Brain microvascular endothelial cell (primary cell): ENCODE results near the gene CLDN14.
A peak's percentile ranks its signal among the peaks of the same experiment; 100 is the strongest.

Experiments
- DNase-seq: peaks from one replicate; pipeline ENCODE4 v3.0.0-alpha.2; 2020
- H3K27ac ChIP-seq: fragments of 250-450 bp; sonication (Bioruptor Pico); 2 replicates; pipeline ENCODE4 v1.5.1; 2020; ENCODE audit warnings: mild to moderate bottlenecking, moderate library complexity
- H3K27me3 ChIP-seq: fragments of 250-450 bp; sonication (Bioruptor Pico); replicated peaks from 2 replicates; pipeline ENCODE4 v1.5.1; 2020; ENCODE audit warnings: mild to moderate bottlenecking
- H3K36me3 ChIP-seq: fragments of 250-450 bp; sonication (Bioruptor Pico); replicated peaks from 2 replicates; pipeline ENCODE4 v1.5.1; 2020; ENCODE audit warnings: mild to moderate bottlenecking
- H3K4me3 ChIP-seq: 2 replicates; pipeline ENCODE4 v1.5.1; 2011; ENCODE audit warnings: low read depth, mild to moderate bottlenecking, control low read depth, low read length, moderate library complexity
- CTCF ChIP-seq: IDR thresholded peaks from 2 replicates; pipeline ENCODE4 v1.5.1; 2011; ENCODE audit warnings: low read depth, mild to moderate bottlenecking, moderate library complexity, low read length, control low read depth, inconsistent platforms; ENCODE audit errors: missing control alignments
- in situ Hi-C: cut with HindIII; loops from 2 replicates; pipeline ENCODE4 v1.10.0; 2017; ENCODE audit warnings: low sequenced_read_pairs, low pct_ligation_motif_present

The CLDN14 gene

GRCh38 chr21:36436829-36437744 lies 42.8 kb downstream of the CLDN14 start:
- Histone ChIP-seq H3K27me3 (no peaks in the 10 kb centered on the region), H3K4me3 (no peak overlapping the region), H3K27ac (peak overlapping the region; percentile 86), H3K36me3 (no peaks in the 10 kb centered on the region)
- DNase-seq, result no peak
- in situ Hi-C loops, result no loop called here
- TF ChIP-seq CTCF, result no peak

- Histone ChIP-seq H3K27me3 (no peaks in the 10 kb centered on the region), H3K27ac (no peak overlapping the region), H3K4me3 (no peak overlapping the region), H3K36me3 (no peaks in the 10 kb centered on the region)
- DNase-seq, result no peak
- TF ChIP-seq CTCF, result no peak
- in situ Hi-C loops, result no loop called here
Measured at GRCh38 chr21:36434144-36434543, 45.8 kb downstream of the CLDN14 start.

- H3K4me3 ChIP-seq, result no peak overlapping the region
- in situ Hi-C loops, result no loop called here
- H3K36me3 ChIP-seq, result no peaks in the 10 kb centered on the region
- H3K27me3 ChIP-seq, result no peaks in the 10 kb centered on the region
- TF ChIP-seq CTCF, result no peak
- DNase-seq, result no peak
- no peak overlapping the region for H3K27ac ChIP-seq
Measured at GRCh38 chr21:36433059-36433709, 46.7 kb downstream of the CLDN14 start.

- H3K4me3 ChIP-seq, result no peak overlapping the region
- H3K27me3 ChIP-seq, result no peaks in the 10 kb centered on the region
- H3K36me3 ChIP-seq, result no peaks in the 10 kb centered on the region
- in situ Hi-C loops, result no loop called here
- no peak for TF ChIP-seq CTCF
- peak overlapping the region; percentile 99 for H3K27ac ChIP-seq
- DNase-seq, result no peak
Measured at GRCh38 chr21:36431252-36431651, 48.7 kb downstream of the CLDN14 start.

GRCh38 chr21:36430841-36431240 lies 49.1 kb downstream of the CLDN14 start:
- Histone ChIP-seq H3K27me3 (no peaks in the 10 kb centered on the region), H3K27ac (peak overlapping the region; percentile 99), H3K4me3 (peak overlapping the region; percentile 42), H3K36me3 (no peaks in the 10 kb centered on the region)
- DNase-seq, result peak; percentile 51
- in situ Hi-C loops, result no loop called here
- no peak for TF ChIP-seq CTCF
